ENCODE measurements around the gene RAB11FIP5.

RAB11FIP5 gene

GRCh38 chr2:73092146-73092783 is 20.5 kb downstream of the RAB11FIP5 start:
- no peak for TF ChIP-seq ZNF565 (CRISPR knock-in tag; conservative IDR thresholded peaks at IDR 0.05; ENCODE audit: low read depth)
- no peak for TF ChIP-seq GLIS3 (CRISPR knock-in tag; IDR thresholded peaks at IDR 0.05)
- TF ChIP-seq ISL1 (CRISPR knock-in tag; IDR thresholded peaks at IDR 0.05), result no peak
- no peak for TF ChIP-seq ZC3H10 (CRISPR knock-in tag; IDR thresholded peaks at IDR 0.05)
- no peak for TF ChIP-seq RARB (CRISPR knock-in tag; IDR thresholded peaks at IDR 0.05)
- TF ChIP-seq TCF4 (CRISPR knock-in tag; IDR thresholded peaks at IDR 0.05; ENCODE audit: borderline replicate concordance), result no peak
- no peak for TF ChIP-seq TOX (CRISPR knock-in tag; IDR thresholded peaks at IDR 0.05; ENCODE audit: borderline replicate concordance)
- TF ChIP-seq ZFP30 (CRISPR knock-in tag; IDR thresholded peaks at IDR 0.05), result no peak
- TF ChIP-seq ZNF8 (CRISPR knock-in tag; IDR thresholded peaks at IDR 0.05), result no peak
- no peak for TF ChIP-seq ESRRG (CRISPR knock-in tag; IDR thresholded peaks at IDR 0.05)
- no peak for TF ChIP-seq POU6F1 (CRISPR knock-in tag; IDR thresholded peaks at IDR 0.05; ENCODE audit: borderline replicate concordance, low read depth)
- no peak for TF ChIP-seq ZFP3 (CRISPR knock-in tag; IDR thresholded peaks at IDR 0.05)
- no peak for TF ChIP-seq PATZ1 (CRISPR knock-in tag; IDR thresholded peaks at IDR 0.05; ENCODE audit: borderline replicate concordance)
- no peak for TF ChIP-seq ARNTL (CRISPR knock-in tag; IDR thresholded peaks at IDR 0.05; ENCODE audit: borderline replicate concordance, low read depth)
- TF ChIP-seq PPARA (CRISPR knock-in tag; IDR thresholded peaks at IDR 0.05; ENCODE audit: borderline replicate concordance), result no peak
- no peak for ATAC-seq

DNA sequence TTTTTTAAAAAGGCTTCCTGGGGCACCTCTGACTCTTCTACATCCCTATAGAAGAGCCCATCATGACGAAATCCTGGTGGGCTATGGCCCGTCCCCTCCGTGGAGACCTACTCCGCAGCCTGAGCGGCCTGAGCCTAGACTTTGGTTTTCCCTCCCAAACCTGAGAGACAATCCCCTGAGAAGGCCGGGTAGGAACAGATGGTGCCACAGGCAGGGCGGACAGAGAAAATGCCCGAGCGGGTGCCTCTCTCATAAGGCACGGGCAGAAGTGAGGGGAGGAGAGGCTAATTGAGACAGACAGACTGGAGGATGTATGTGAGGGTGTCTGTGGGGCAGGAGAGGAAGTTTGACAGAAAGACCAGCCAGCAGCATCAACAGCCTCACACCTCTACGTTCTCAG is 21.1 kb downstream of the RAB11FIP5 start:
- TF ChIP-seq TSHZ2 (CRISPR knock-in tag; IDR thresholded peaks at IDR 0.05), result no peak
- TF ChIP-seq ZFP30 (CRISPR knock-in tag; IDR thresholded peaks at IDR 0.05), result no peak
- ATAC-seq, result no peak

- ATAC-seq, result peak; percentile 18
- TF ChIP-seq, protein P1, sequence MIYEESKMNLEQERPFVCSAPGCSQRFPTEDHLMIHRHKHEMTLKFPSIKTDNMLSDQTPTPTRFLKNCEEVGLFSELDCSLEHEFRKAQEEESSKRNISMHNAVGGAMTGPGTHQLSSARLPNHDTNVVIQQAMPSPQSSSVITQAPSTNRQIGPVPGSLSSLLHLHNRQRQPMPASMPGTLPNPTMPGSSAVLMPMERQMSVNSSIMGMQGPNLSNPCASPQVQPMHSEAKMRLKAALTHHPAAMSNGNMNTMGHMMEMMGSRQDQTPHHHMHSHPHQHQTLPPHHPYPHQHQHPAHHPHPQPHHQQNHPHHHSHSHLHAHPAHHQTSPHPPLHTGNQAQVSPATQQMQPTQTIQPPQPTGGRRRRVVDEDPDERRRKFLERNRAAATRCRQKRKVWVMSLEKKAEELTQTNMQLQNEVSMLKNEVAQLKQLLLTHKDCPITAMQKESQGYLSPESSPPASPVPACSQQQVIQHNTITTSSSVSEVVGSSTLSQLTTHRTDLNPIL (CRISPR knock-in tag; IDR thresholded peaks at IDR 0.05; ENCODE audit: low read depth), result no peak
- TF ChIP-seq ISL1 (CRISPR knock-in tag; IDR thresholded peaks at IDR 0.05) (no peak), ZC3H10 (CRISPR knock-in tag; IDR thresholded peaks at IDR 0.05) (no peak), ARNTL (CRISPR knock-in tag; IDR thresholded peaks at IDR 0.05; ENCODE audit: borderline replicate concordance, low read depth) (no peak), CSDC2 (CRISPR knock-in tag; IDR thresholded peaks at IDR 0.05) (no peak), ZNF70 (CRISPR knock-in tag; IDR thresholded peaks at IDR 0.05) (no peak), ZNF565 (CRISPR knock-in tag; conservative IDR thresholded peaks at IDR 0.05; ENCODE audit: low read depth) (no peak)
Observed at GRCh38 chr2:73091164-73091563, 21.6 kb downstream of the RAB11FIP5 start.

GRCh38 chr2:73089270-73090030 is 23.3 kb downstream of the RAB11FIP5 start:
- ATAC-seq, result peak; percentile 94
- peak; percentile 46; the same call in 1 of the 2 replicates for TF ChIP-seq ISL1 (CRISPR knock-in tag; IDR thresholded peaks at IDR 0.05)
- TF ChIP-seq ZNF8 (CRISPR knock-in tag; IDR thresholded peaks at IDR 0.05), result no peak
